ENCODE measurements around the gene NDFIP1.

NDFIP1 gene

DNA sequence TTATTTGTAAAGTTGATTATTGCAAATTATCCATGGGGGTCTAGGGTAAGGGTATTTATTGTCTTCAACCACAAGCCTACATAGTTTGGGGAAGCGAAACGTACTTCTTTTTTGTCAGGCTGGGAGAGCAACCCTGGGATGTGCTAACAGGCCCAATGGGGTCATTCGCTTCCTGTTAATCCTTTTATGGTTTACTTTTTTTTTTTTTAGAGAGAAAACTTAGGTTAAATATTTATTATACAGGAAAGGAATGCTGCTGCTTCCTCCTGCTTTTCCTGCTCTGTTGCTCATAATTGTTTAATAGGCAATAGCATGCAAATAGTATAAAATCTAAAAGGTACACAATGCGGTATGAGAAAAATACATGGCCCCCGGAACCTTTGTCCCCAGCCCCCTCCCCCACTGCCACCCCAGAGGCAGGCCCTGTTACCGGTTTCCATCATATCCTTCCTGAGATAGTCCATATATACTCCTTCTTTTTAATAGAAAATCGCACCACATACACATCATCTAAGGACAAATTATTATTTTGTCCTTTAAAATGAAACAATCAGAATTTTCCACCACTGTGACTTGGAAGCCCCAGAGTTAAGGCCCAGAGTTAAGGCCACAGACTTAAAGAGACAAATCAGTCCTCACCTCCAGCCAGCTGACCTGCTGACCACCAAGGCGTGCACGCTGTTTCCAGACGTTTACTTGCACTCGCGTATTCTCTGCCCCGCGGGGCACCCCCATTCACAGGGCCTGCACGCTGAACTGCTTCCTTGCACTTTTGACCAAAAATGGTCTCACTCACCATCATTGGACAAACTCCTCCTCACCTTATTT is 83.9 kb downstream of the NDFIP1 start:
- DNase-seq: no peak

DNA sequence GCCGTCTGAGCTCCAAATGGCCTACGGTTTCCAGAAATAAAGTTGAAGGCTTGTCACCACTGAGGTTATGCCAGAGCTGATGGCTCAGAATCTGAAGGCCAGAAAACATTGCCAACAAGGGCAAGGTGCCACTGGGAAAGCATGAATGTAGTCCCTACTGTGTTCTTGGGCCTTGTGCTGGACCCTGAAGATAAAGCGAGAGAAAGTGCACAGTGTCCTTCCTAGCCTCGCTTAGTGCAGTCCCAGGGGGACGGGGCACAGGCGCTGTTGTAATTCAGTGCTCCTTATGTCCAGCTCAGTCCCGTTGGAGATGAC is 84.5 kb downstream of the NDFIP1 start:
- no peak for DNase-seq

DNA sequence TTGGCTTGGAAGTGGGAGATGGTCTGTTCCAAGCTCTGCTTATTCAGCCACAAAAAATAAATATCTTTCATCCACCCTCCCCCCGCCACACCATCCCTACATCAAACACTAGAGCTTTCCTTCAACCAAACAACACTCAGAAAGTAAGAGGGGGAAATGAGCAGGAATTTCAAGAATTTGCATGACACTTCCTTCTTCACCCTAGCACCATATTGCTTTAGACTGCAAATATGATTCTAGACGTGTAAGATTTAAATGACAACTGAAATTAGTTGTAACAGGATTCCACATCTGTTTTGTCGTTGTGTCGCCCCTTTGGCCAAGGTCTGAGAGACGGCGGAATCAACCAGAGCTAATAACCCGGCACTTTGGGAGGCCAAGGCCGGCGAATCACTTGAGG is 88.5 kb downstream of the NDFIP1 start:
- no peak for DNase-seq

DNA sequence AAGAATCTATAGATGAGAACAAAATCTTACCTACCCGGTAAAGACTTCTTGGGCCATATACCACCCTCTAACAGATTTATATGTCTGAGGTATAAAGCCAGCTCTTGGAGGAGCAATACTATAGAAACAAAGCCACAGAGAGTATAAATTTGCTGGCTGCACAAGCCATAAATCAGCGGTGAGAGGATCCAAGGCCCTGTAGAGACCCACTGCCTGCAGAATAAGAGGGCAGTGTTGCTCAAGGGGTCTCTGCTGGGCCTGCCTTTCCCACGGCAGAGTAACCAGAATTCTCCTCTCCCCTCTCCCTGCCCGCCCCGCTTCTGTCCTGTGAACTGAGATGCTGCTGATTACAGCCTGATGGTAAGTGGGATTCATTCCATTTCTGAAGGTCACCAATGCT is 89.2 kb downstream of the NDFIP1 start:
- DNase-seq: no peak

DNA sequence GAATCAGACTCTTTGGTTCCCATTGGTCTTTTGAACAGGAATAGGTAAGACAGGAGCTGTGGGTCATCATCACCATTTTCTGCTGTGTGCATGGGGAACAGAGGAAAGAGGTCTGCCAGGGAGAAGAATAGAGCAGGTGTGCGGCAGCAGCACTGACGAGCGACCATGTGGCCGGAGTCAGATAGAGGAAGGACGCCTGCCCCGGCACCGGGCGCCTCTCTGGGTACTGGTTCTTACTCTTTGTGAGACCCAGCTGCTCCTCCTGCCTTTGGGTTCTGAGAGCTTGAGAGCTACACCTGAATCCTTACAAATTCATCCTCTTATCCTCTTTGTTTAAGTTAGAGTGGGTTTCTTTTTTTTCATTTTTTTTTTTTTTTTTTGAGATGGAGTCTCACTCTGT is 90.8 kb downstream of the NDFIP1 start:
- DNase-seq: no peak

DNA sequence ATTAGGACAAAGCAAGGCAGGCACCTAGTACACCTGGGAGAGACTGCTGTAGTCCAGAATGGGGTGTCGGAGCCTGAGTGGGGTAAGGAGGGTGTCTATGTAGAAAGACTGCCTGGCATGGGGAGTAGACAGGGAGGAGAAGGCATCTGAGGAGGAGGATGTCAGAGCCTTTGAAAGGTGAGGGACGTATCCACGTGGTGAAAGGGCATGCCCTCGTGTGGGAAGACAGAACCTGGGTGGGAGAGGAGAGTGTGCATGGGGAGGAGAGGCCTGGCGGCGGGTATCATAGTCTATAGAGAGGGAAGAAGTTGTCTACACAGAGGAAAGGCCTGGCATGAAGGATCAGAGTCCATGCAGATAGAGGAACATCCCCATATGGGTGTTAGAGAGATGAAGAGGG is 91.8 kb downstream of the NDFIP1 start:
- no peak for DNase-seq

DNA sequence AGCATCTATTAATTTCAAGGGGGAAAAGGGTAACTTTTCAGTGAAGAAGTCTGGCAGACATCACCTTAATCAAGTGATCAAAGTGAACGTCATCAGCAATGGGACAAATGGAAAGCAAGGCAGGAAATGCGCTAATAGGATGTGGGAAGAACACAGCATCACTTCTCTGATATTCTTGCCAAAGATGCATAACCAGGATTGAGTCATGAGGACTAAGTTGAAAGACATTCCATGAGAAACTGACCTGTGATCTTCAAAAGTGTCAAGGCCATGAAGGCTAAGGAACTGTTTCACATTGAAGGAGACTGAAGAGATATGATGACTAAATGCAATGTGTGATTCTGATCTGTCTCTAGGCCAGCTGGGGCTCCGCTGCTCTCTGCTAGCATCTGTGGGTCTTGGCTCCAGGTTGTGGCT is 92.9 kb downstream of the NDFIP1 start:
- no peak for DNase-seq

DNA sequence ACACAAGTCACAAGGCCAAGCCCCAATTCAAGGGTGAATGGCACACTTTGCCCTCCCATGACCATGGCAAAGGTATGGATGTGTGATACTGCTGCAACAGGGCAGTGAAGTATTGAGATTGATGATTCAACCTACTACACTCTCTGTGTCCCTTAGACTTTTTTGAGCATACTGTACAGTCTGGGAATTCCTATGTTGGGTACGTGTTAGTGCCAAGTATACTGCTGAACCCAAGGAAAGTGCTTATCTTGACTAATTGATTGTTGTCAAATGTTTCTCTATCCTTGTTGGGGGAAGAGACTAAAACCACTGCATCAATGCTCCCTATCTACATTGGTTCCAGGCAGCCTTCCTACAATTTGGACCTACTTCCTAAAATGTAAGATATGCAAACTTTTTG is 93.7 kb downstream of the NDFIP1 start:
- DNase-seq: no peak
